OCI-LY7 (cell line): ENCODE results near the gene POLR1H. TPM values are rescaled to one million over a fixed set of nuclear protein-coding genes. Genes with fewer than 3 reads are reported as not detected.

Experiments used
- BruUV-seq: library from RNA; stranded (reverse); fragments of 400-500 nt; replicated peaks from 2 replicates; lab custom pipeline; 2021; lab: Mats Ljungman, UMichigan
- CTCF ChIA-PET: fragments of 300-600 bp; sonication (Branson Sonifier 250); formaldehyde crosslinking; loops from one replicate; lab custom pipeline; 2022; ENCODE audit warnings: antibody characterized with exemption; ENCODE audit not compliant: unreplicated experiment; lab: Charles Lee
- POLR2A ChIA-PET: fragments of 300-600 bp; sonication (Branson Sonifier 250); formaldehyde crosslinking; loops from one replicate; lab custom pipeline; 2022; ENCODE audit warnings: antibody characterized with exemption; lab: Charles Lee
- DNase-seq: peaks from one replicate; pipeline ENCODE4 v3.0.0-alpha.2; 2015; ENCODE audit warnings: low spot score
- H2AFZ ChIP-seq: fragments of 200-600 bp; sonication (generic), shearing (Covaris generic); 2 replicates; pipeline ENCODE4 v1.6.1; 2014; ENCODE audit warnings: mild to moderate bottlenecking, antibody characterized with exemption, low read length, moderate library complexity
- H3K27ac ChIP-seq: fragments of 200-600 bp; sonication (generic); 2 replicates; pipeline ENCODE4 v1.5.1; 2014; ENCODE audit warnings: mixed run types, low read depth, mild to moderate bottlenecking, moderate library complexity, low read length, inconsistent platforms; ENCODE audit not compliant: poor library complexity, severe bottlenecking
- H3K36me3 ChIP-seq: fragments of 200-600 bp; sonication (generic); 2 replicates; pipeline ENCODE4 v1.6.1; 2014; ENCODE audit warnings: mild to moderate bottlenecking, antibody characterized with exemption, low read length, moderate library complexity, mixed read lengths; ENCODE audit not compliant: insufficient read depth
- H3K4me1 ChIP-seq: fragments of 200-600 bp; sonication (generic); 2 replicates; pipeline ENCODE4 v1.5.1; 2014; ENCODE audit warnings: mild to moderate bottlenecking, low read length; ENCODE audit not compliant: insufficient read depth, poor library complexity, severe bottlenecking
- H3K4me2 ChIP-seq: fragments of 200-600 bp; sonication (generic); 2 replicates; pipeline ENCODE4 v1.6.1; 2014; ENCODE audit warnings: mild to moderate bottlenecking, low read length
- H3K4me3 ChIP-seq: fragments of 200-600 bp; sonication (generic); 2 replicates; pipeline ENCODE4 v1.5.1; 2014; ENCODE audit warnings: mild to moderate bottlenecking, low read depth, low read length; ENCODE audit not compliant: poor library complexity, severe bottlenecking
- H3K79me2 ChIP-seq: fragments of 200-600 bp; sonication (generic); 2 replicates; pipeline ENCODE4 v1.6.1; 2016; ENCODE audit warnings: low read depth, mild to moderate bottlenecking, low read length, moderate library complexity, mixed read lengths; ENCODE audit not compliant: insufficient read depth
- H3K9me2 ChIP-seq: fragments of 200-600 bp; sonication (generic); 2 replicates; pipeline ENCODE4 v1.6.1; 2016; ENCODE audit warnings: mild to moderate bottlenecking, low read length, mixed read lengths; ENCODE audit not compliant: insufficient read depth
- H3K9me3 ChIP-seq: fragments of 200-600 bp; sonication (generic); 2 replicates; pipeline ENCODE4 v1.6.1; 2014; ENCODE audit warnings: mild to moderate bottlenecking, mixed run types, low read length, mixed read lengths
- H4K20me1 ChIP-seq: fragments of 200-600 bp; sonication (generic); 2 replicates; pipeline ENCODE4 v1.6.1; 2014; ENCODE audit warnings: mild to moderate bottlenecking, antibody characterized with exemption, low read length, moderate library complexity, mixed read lengths; ENCODE audit not compliant: insufficient read depth
- EZH2phosphoT487 ChIP-seq: fragments of 200-600 bp; sonication (generic); IDR thresholded peaks from 2 replicates; pipeline ENCODE4 v1.6.1; 2018; ENCODE audit warnings: low read depth, borderline replicate concordance, mild to moderate bottlenecking, mixed run types, antibody characterized with exemption, low read length, moderate library complexity, mixed read lengths
- intact Hi-C: fragments of 100-400 bp; cut with micrococcal nuclease; formaldehyde crosslinking; loops from one replicate; pipeline ENCODE4 v1.10.0; 2022; ENCODE audit not compliant: unreplicated experiment
- total RNA-seq, 2 experiments: library from RNA; depleted of rRNA in 1 of 2; stranded (reverse); fragments of >200 nt in 1 of 2; shearing (Covaris generic) in 1 of 2; gene quantifications; 2 replicates each; pipeline ENCODE4 v1.2.3, GENCODE V29; 2014 to 2022
- TF ChIP-seq, protein P1 (sequence below): fragments of 200-600 bp; sonication (generic); conservative IDR thresholded peaks from 2 replicates; pipeline ENCODE4 v1.5.1; 2014; ENCODE audit warnings: mild to moderate bottlenecking, antibody characterized with exemption, low read length, moderate library complexity, mixed read lengths

The POLR1H gene
- total RNA-seq, 2 experiments from 2014 or later = 39.3 to 67.5 TPM

DNA sequence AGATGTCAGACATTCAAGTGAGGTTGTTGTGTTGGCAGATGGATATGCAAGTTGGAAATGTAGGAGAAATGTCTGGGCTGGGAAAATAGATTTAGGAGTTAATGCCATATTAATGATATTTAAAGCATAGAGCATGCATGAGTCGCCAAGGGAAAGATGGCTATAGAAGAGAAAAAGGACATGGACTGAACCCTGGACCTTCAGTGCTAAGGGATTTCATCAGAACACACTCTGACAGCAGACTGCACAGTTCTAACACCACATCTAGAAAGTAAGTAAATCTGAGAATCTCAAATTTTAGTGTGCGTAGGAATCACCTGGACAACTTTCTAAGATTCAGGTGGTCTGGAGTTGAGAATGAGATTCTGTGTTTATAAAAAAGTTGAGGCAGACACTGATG, 17.3 kb upstream of the POLR1H start:
- DNase-seq = no peak
- Histone ChIP-seq H3K9me3 (no peaks in the 10 kb centered on the region), H3K36me3 (no peaks in the 10 kb centered on the region), H3K4me1 (no peaks in the 10 kb centered on the region), H3K27ac (no peak overlapping the region), H3K9me2 (no peaks in the 10 kb centered on the region), H3K4me3 (no peak overlapping the region), H4K20me1 (0 out of 2 replicates have a peak, but pooled peaks cover 4% of the 10 kb centered on the region), H3K4me2 (no peak overlapping the region), H2AFZ (no peak overlapping the region), H3K79me2 (no peaks in the 10 kb centered on the region)
- CTCF ChIA-PET = no interaction called here
- TF ChIP-seq, protein P1, sequence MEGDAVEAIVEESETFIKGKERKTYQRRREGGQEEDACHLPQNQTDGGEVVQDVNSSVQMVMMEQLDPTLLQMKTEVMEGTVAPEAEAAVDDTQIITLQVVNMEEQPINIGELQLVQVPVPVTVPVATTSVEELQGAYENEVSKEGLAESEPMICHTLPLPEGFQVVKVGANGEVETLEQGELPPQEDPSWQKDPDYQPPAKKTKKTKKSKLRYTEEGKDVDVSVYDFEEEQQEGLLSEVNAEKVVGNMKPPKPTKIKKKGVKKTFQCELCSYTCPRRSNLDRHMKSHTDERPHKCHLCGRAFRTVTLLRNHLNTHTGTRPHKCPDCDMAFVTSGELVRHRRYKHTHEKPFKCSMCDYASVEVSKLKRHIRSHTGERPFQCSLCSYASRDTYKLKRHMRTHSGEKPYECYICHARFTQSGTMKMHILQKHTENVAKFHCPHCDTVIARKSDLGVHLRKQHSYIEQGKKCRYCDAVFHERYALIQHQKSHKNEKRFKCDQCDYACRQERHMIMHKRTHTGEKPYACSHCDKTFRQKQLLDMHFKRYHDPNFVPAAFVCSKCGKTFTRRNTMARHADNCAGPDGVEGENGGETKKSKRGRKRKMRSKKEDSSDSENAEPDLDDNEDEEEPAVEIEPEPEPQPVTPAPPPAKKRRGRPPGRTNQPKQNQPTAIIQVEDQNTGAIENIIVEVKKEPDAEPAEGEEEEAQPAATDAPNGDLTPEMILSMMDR = no peak
- no peak for TF ChIP-seq EZH2phosphoT487
- intact Hi-C loops = no loop called here
- BruUV-seq = no TSS peak
- POLR2A ChIA-PET = no interaction called here

DNA sequence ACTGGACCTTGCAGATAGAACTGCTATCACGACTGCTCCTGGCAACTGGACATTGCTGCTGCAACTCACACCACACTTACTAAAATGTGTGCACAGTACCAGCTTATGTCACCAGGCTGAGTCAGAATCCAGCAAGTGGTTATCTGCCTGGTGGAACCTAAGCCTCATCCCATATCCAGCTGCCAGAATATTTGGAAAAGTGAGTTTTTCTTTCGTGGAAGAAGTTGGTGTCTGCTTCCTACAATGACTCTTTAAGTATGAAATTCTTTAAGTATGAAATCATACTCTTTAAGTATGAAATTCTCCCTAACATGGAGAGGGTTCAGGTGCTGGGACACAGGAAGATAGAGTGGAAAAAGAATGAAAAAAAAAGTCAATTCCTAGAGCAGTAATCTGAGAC, 16.4 kb upstream of the POLR1H start:
- no peak for TF ChIP-seq EZH2phosphoT487
- TF ChIP-seq, protein P1 = no peak
- DNase-seq = no peak
- no TSS peak for BruUV-seq
- ChIA-PET POLR2A (no interaction called here), CTCF (no interaction called here)
- Histone ChIP-seq H3K9me3 (no peaks in the 10 kb centered on the region), H3K27ac (no peak overlapping the region), H2AFZ (no peak overlapping the region), H3K4me1 (no peaks in the 10 kb centered on the region), H3K79me2 (no peaks in the 10 kb centered on the region), H4K20me1 (0 out of 2 replicates have a peak, but pooled peaks cover 4% of the 10 kb centered on the region), H3K9me2 (no peaks in the 10 kb centered on the region), H3K4me3 (no peak overlapping the region), H3K4me2 (no peak overlapping the region), H3K36me3 (no peaks in the 10 kb centered on the region)
- intact Hi-C loops = no loop called here

DNA sequence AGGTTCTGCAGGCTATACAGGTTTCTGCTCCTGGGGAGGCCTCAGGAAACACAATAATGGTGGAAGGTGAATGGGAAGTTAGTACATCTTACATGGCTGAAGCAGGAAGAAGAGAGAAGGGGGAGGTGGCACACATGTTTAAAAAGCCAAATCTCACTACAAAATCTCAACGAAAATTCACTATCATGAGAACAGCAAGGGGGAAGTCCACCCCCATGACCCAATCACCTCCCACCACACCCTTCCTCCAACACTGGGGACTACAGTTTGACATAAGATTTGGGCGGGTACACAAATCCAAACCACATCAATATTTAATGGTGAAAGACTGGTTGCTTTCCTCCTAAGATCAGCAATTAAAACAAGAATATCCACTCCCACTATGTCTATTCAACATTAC, 13.8 kb upstream of the POLR1H start:
- TF ChIP-seq EZH2phosphoT487 = no peak
- TF ChIP-seq, protein P1 = no peak
- Histone ChIP-seq H3K36me3 (no peaks in the 10 kb centered on the region), H3K4me3 (no peak overlapping the region), H4K20me1 (0 out of 2 replicates have a peak, but pooled peaks cover 4% of the 10 kb centered on the region), H3K4me1 (no peaks in the 10 kb centered on the region), H3K9me2 (no peaks in the 10 kb centered on the region), H2AFZ (no peak overlapping the region), H3K9me3 (no peaks in the 10 kb centered on the region), H3K79me2 (no peaks in the 10 kb centered on the region), H3K4me2 (no peak overlapping the region), H3K27ac (no peak overlapping the region)
- CTCF ChIA-PET = no interaction called here
- POLR2A ChIA-PET = interaction anchor here (0.8 to 1.4 kb wide), 2 partner anchors 10 to 14 kb away, joined by 3 read pairs; partner anchors contain the start of gene POLR1H
- no peak for DNase-seq
- intact Hi-C loops = no loop called here
- BruUV-seq = no TSS peak
